ENCODE data around the gene RAD54L.
A peak's percentile ranks its signal among the peaks of the same experiment; 100 is the strongest.

Gene RAD54L

GRCh38 chr1:46278807-46279206, 31.2 kb downstream of the RAD54L start:
- H3K9me3 Mint-ChIP-seq: no peaks in the 10 kb centered on the region
- no peaks in the 10 kb centered on the region for H3K27me3 Mint-ChIP-seq (ENCODE audit: low read depth)
- TF ChIP-seq, protein P1, sequence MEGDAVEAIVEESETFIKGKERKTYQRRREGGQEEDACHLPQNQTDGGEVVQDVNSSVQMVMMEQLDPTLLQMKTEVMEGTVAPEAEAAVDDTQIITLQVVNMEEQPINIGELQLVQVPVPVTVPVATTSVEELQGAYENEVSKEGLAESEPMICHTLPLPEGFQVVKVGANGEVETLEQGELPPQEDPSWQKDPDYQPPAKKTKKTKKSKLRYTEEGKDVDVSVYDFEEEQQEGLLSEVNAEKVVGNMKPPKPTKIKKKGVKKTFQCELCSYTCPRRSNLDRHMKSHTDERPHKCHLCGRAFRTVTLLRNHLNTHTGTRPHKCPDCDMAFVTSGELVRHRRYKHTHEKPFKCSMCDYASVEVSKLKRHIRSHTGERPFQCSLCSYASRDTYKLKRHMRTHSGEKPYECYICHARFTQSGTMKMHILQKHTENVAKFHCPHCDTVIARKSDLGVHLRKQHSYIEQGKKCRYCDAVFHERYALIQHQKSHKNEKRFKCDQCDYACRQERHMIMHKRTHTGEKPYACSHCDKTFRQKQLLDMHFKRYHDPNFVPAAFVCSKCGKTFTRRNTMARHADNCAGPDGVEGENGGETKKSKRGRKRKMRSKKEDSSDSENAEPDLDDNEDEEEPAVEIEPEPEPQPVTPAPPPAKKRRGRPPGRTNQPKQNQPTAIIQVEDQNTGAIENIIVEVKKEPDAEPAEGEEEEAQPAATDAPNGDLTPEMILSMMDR (IDR thresholded peaks at IDR 0.05; ENCODE audit: unreplicated experiment in 3 of 3): no peak
- peaks cover 77% of the 10 kb centered on the region for H3K36me3 Mint-ChIP-seq (ENCODE audit: low read depth)
- H3K4me3 Mint-ChIP-seq: no peak overlapping the region
- no peak overlapping the region for H3K27ac Mint-ChIP-seq
- H3K4me1 Mint-ChIP-seq: peaks cover 5% of the 10 kb centered on the region

GRCh38 chr1:46280092-46280491, 32.5 kb downstream of the RAD54L start:
- peaks cover 81% of the 10 kb centered on the region for H3K36me3 Mint-ChIP-seq (ENCODE audit: low read depth)
- no peak overlapping the region for H3K27ac Mint-ChIP-seq
- H3K9me3 Mint-ChIP-seq: no peaks in the 10 kb centered on the region
- no peak overlapping the region for H3K4me3 Mint-ChIP-seq
- TF ChIP-seq, protein P1 (IDR thresholded peaks at IDR 0.05; ENCODE audit: unreplicated experiment in 3 of 3): no peak
- H3K27me3 Mint-ChIP-seq (ENCODE audit: low read depth): no peaks in the 10 kb centered on the region
- H3K4me1 Mint-ChIP-seq: peaks cover 12% of the 10 kb centered on the region

DNA sequence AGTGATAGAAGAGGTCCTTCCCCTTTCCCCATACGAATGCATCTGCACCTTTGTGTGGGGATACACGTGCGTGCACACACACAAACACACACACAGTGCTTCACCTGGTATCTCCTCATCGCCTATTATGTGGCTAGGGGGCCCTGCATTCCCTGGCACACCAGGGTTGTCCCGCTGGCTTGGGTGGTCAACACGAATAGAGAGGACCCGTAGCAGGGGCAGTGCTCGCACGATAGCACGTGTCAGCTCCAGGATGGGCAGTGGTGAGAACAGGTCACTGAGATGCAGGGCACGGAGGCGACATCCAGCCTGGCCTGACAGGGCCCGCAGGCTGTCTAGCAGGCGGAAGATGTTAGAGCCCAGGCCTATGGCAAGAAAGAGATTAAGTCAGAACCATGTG, 33.5 kb downstream of the RAD54L start:
- peaks cover 75% of the 10 kb centered on the region for H3K36me3 Mint-ChIP-seq (ENCODE audit: low read depth)
- TF ChIP-seq, protein P1 (IDR thresholded peaks at IDR 0.05; ENCODE audit: unreplicated experiment in 3 of 3): no peak

DNA sequence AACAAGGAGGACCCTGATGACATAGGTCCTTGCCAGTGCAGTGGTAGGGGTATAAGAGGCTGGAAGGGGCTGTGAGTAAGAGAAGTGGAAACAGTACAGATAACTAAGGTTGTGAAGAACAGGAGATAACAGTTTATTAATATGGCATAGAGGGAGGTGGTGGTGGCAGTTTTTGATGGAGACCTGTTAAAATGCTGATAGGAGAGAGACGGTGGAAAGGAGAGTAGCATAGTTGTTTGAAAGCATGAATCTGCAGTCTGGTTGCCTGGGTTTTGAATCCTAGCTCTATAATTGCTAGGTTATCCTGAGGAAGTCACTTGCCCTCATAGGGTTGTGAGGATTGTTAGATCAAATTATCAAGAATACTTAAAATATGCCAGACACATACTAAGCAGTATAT, 36.5 kb downstream of the RAD54L start:
- Mint-ChIP-seq H3K9me3 (no peaks in the 10 kb centered on the region), H3K27me3 (ENCODE audit: low read depth) (no peaks in the 10 kb centered on the region), H3K36me3 (ENCODE audit: low read depth) (peaks cover 74% of the 10 kb centered on the region), H3K4me1 (peaks cover 25% of the 10 kb centered on the region), H3K4me3 (no peak overlapping the region), H3K27ac (no peak overlapping the region)
- TF ChIP-seq, protein P1 (IDR thresholded peaks at IDR 0.05; ENCODE audit: unreplicated experiment in 3 of 3): no peak

More for the DNA sequence above, 33.5 kb downstream of the RAD54L start:
- no peaks in the 10 kb centered on the region for H3K27me3 Mint-ChIP-seq (ENCODE audit: low read depth)
- H3K9me3 Mint-ChIP-seq: no peaks in the 10 kb centered on the region
- H3K4me1 Mint-ChIP-seq: peaks cover 15% of the 10 kb centered on the region
- H3K4me3 Mint-ChIP-seq: no peak overlapping the region
- no peak overlapping the region for H3K27ac Mint-ChIP-seq

DNA sequence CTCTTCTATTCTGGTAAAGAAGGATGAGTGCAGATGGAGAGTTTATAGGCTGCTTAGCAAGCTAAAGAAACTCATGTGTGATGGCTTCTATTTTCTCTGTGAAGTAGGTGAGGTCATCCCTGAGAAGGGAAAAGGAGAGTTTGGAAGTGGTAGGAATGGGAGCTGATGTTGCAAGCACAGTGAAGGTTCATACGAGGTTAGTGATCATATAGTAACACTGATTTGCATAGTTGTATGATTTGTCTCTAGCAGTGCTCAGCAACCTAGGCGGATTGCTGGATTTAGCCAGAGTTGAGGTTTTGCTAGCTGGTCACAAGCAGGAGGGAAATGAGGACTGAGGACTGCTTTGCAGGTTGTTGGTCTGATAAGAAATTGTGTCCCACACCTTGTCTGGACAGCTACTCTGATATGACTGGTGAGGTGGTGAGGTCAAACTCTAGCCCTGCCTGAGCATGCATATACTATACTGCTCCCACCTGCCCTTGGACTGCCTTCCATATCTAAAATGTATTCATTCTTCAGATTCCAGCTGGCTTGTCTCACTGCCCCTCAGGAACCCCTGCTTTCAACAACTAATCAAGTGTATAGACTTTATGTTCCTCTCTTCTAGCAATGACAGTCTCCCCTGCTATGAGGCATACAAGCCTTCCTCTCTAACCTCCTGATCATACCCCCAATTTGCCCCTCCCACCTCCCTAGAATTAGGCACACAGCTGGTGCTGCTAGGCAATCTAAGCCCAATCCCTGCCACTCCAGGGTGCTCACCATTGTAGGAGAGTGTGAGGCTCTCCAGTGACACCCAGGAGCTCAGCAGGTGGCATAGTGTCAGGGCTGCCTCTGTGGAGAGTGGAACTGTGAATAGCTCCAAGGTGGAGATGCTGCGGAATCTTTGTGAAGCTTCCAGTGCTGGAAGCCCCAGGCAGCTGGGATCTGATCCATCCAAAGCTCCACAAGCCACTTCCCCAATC, 37.3 kb downstream of the RAD54L start:
- TF ChIP-seq, protein P1 (IDR thresholded peaks at IDR 0.05; ENCODE audit: unreplicated experiment in 3 of 3): no peak
- H3K9me3 Mint-ChIP-seq: no peaks in the 10 kb centered on the region
- peaks cover 25% of the 10 kb centered on the region for H3K4me1 Mint-ChIP-seq
- peak overlapping the region in 1 of 3 experiments; percentile 19 for H3K27ac Mint-ChIP-seq
- no peak overlapping the region for H3K4me3 Mint-ChIP-seq
- peaks cover 75% of the 10 kb centered on the region for H3K36me3 Mint-ChIP-seq (ENCODE audit: low read depth)
- no peaks in the 10 kb centered on the region for H3K27me3 Mint-ChIP-seq (ENCODE audit: low read depth)

All from nephron (organoid).